Left colon (tissue), 2 donors: ENCODE results near the gene KNL1. TPM values are rescaled to one million over a fixed set of nuclear protein-coding genes. Genes with fewer than 3 reads are reported as not detected.
"Not testable (repeated sequence)": the region's sequence is repeated elsewhere in the genome, so short reads cannot be mapped to it uniquely, and the experiment has no call there.

Experiments
- ATAC-seq: fragments of 200-7000 bp; cut with Tn5 transposase; one replicate; pipeline ENCODE4 v1.9.1; 2020; ENCODE audit warnings: mild to moderate bottlenecking, moderate library complexity
- DNase-seq, 2 donors: peaks; one replicate each; pipeline ENCODE4 v3.0.0-alpha.2; 2020
- intact Hi-C, 2 donors: fragments of 100-400 bp; cut with DNase I in 1 of 2; cut with micrococcal nuclease in 1 of 2; formaldehyde crosslinking; loops; one replicate each; pipeline versions ENCODE4 v1.11.2 to v1.14.0; 2022; cut with DNase I, micrococcal nuclease
- total RNA-seq, 2 donors: library from RNA; stranded (reverse); fragmentation: NEBNext Ultra II Directional; extraction: Animal tissue kit (Norgen Biotek cat#: 25700); gene quantifications; one replicate each; pipeline ENCODE4 v1.2.1, GENCODE V29; 2021
- donor health status: DM: no; HTN: no; CAD: no.
- donor health status: DM: yes; HTN: yes; CAD: no.

Gene KNL1
- total RNA-seq, 2 donors from 2014 or later = 2.4 to 8.0 TPM

DNA sequence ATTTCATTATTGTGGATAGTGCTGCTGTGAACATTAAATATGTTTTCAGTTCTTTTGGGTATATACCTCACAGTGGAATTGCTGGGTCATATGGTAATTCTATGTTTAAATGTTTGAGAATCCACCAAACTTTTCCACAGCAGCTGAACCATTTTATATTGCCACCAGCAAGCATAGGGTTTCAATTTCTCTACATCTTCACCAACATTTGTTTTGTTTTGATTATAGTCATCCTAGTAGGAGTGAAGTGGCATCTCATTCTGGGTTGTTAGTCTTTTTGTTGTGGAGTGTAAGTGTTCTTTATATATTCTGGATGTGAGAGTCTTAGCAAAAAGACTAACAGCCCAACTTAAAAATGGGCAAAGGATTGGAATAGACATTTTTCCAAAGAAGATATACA is 18.9 kb upstream of the KNL1 start:
- no peak for ATAC-seq
- intact Hi-C loops = no loop called here
- no peak for DNase-seq

DNA sequence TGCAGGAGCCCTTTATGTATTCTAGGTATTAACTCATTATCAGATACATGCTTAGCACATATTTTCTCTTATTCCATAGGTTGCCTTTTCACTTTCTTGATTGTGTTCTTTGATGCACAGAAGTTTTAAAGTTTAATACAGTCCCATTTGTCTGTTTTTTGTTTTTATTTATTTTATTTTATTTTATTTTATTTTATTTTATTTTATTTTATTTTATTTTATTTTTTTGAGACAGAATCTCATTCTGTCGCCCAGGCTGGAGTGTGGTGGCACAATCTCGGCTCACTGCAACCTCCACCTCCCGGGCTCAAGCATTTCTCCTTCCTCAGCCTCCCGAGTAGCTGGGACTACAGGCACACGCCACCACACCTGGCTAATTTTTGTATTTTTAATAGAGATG is 17.1 kb upstream of the KNL1 start:
- DNase-seq, intact Hi-C loops, ATAC-seq: not testable (repeated sequence)

DNA sequence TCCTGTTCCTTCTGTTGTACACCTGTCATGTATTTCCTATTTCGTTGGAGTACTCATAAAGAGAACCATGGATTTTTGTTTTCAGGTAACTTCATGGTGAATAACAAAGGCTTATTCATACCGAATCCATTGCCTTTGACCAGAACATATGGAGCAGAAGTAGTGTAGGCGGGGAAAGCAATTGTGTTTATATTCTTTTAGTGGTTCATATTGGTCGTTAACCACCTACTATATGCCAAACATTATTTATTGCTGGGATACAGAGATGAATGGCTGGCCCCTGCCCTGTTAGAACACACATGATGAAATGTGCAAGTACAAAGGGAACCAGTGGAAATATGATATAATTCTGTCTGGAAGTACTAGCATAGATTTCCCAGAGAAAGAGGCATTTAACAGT is 15.2 kb upstream of the KNL1 start:
- no peak for DNase-seq

DNA sequence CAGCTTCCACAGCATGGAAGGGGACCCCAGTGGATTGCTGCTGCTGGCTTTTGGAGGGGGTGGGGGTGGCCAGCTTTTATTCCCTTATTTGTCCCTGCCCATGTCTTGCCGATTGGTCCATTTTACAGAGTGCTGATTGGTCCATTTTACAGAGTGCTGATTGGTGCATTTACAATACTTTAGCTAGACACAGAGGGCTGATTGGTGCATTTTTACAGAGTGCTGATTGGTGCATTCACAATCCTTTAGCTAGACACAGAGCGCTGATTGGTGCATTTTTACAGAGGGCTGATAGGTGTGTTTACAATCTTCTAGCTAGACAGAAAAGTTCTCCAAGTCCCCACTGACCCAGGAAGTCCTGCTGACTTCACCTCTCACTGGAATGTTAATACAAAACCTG is 12.3 kb upstream of the KNL1 start:
- intact Hi-C loops, ATAC-seq: not testable (repeated sequence)

More for the DNA sequence above, 15.2 kb upstream of the KNL1 start:
- ATAC-seq = peak; percentile 90
- intact Hi-C loops = no loop called here

DNA sequence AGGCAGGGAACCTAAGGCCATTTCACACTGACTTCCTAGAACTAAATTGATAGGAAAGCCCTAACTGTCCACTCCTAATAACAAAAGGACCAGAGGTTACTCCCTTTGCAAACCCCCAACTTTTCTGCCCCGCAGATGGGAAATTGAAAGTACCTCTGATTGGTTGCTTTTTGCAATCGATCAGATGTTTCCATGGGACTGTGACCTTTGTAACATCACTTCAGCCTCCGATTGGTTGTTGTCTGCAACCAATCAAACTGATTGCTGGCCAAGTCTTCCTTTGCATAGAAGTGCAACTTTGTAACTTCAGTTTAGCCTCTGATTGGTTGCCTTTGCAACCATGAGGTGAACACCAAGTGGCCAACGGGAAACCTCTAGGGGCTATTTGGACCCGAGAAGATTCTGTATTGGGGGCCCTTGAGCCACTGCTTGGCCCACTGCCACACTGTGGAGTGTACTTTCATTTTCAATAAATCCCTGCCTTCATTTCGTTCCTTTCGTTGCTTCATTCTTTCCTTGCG is 11.3 kb upstream of the KNL1 start:
- DNase-seq = no peak
- intact Hi-C loops = no loop called here

More for the DNA sequence above, 12.3 kb upstream of the KNL1 start:
- DNase-seq = not testable (repeated sequence)

DNA sequence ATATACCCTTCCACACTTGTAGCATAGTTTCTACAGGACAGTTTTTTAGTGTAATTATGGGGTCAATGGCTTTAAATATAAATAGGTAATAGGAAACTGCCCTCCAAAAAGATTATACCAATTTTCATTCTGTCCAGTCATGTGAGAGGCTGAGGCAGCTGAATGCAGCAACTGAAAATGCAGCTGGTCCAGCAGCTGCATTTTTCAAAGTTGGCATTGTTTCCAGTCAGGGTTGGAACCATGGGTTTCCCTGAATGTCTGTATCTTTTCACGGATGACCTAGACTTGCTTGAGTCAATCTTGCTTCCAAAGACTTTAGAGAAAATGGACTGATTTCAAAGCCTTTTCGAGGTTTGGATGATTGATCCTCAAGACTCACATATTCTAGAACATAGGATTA is 9.9 kb upstream of the KNL1 start:
- DNase-seq = no peak
- intact Hi-C loops = no loop called here
- ATAC-seq = no peak

More for the DNA sequence above, 11.3 kb upstream of the KNL1 start:
- peak; percentile 58 for ATAC-seq

DNA sequence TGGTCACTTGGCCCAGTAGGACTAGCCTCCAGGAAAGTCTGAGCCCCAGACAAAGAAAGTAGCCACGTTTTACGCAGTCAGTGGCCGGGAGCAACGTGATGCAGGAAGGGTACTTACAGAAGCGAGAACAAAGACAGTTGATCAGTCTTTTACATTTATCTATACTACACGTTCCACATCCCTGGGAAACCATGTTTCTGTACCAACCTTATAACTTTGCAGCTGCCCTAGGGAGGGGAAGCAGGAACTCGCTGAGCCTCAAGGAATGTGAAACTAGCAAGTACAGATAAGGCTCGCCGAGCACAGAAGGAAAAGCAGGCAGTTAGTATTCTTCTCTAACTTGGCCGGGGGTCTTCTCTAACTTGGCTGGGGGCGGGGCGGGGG is 3.4 kb upstream of the KNL1 start:
- ATAC-seq (no peak), DNase-seq (no peak)
- intact Hi-C loops = no loop called here

DNA sequence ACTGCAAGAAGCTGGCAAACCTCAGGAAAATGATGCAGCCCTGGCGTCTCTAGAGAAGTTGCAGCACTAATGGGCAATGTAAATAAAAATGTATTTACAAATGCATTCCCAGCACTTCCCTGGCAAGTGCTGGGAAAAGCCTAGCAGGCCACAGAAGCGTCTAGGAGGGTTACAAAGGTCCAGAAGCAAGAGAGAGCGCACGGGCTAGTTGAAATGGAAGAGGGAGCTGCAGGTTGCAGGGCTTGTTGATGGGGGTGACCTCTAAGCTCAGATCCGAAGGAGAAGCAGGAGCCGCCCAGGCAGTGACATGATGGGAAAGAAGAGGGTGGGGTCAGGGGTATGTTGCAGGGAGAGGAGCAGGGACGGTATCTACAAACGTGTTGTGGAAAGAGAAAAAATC is 2.7 kb upstream of the KNL1 start:
- intact Hi-C loops = no loop called here
- ATAC-seq (no peak), DNase-seq (no peak)

DNA sequence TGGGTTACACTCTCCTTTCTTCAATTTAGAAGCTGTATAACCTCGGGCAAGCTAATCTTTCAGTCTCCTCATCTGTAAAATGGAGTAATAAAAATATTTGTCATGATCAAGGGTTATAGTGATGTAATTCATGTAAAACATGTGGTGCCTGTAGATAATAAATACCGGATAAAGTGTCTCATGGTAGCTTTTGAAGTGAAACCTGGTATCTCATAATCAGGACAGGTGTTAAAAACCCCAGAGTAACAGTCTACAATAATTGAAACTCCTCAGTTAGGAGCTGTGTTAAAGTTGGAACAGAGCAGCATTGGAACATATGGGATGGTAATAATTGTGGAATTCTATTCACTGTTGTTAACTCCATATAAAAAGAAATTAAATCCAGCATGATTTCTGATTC is 884 bp upstream of the KNL1 start:
- intact Hi-C loops = no loop called here
- no peak for DNase-seq

DNA sequence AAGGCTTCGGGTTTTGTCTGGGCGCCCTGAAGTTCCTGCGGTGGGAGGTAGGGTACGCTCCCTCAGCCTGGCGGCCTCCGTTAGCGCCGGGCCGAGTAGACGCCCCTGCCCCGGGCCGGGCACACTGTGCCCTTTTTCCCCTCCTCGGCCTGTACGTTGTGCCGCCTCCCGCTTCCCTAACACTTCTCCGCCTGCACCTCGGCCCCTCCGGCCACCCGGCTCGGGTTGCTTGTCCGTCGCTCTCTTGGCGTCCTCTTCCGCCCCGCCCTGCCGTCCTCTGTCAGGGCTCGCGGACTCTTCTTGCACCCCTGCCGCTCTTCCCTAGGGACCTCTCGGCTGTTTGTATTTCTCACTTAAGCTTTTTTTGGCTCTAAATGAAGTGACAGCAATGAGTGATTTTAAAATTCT is 384 bp downstream of the KNL1 start:
- ATAC-seq (peak; percentile 80), DNase-seq (peak; percentile 65 to 76)
- intact Hi-C loops = no loop called here

More for the DNA sequence above, 884 bp upstream of the KNL1 start:
- no peak for ATAC-seq

DNA sequence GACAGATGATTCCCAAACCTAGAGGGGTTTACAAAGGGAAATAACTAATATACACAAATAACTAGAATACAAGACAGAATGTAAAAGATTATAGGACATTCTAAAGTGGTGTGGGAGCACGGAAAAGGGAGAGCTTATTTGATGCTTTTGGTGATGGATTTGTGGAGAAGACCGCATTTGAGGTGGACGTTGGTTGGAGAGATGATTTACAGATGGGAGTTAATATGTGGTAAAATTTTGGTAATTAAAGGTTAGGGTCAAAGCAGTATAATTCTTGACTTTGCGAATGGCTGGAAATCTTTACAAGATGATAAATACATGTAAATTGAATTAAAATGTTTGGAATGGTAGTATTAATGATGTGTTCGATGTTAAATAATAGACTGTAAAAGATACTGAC is 1.2 kb downstream of the KNL1 start:
- ATAC-seq (no peak), DNase-seq (no peak)
- intact Hi-C loops = no loop called here

DNA sequence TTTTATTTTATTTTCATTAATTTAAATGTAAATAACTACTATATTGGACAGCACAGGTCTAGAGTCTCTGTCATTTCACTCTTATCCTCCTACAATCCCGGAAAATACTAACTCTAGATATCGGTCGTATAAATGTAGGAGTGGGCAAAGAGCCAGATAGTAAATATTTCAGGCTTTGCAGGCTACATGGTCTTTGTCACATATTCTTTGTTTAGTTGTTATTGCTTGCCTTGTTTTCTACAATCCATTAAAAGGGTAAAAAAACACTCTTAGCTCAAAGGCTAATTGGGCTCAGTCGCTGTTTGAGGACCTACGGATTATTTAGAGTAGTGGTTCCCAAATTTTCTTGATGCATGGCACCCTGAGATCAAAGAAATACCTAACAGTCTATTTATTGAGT is 1.7 kb downstream of the KNL1 start:
- DNase-seq = no peak
- intact Hi-C loops = no loop called here
- no peak for ATAC-seq

DNA sequence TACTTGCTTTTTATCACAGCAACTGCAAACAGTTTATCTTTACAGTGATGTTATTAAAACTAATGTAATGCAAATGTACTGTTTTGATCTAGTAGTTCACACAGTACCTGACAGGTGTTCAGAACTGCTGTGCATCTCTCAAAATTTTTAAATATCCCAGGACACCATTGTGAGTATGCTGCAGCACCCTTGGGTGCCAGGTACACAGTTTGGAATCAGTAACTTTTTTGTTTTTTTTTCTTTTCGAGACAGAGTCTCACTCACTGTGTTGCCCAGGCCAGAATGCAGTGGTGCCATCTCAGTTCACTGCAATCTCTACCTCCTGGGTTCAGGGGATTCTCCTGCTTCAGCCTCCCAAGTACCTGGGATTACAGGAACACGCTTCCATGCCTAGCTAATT is 3.0 kb downstream of the KNL1 start:
- ATAC-seq = no peak
- intact Hi-C loops = no loop called here
- no peak for DNase-seq

DNA sequence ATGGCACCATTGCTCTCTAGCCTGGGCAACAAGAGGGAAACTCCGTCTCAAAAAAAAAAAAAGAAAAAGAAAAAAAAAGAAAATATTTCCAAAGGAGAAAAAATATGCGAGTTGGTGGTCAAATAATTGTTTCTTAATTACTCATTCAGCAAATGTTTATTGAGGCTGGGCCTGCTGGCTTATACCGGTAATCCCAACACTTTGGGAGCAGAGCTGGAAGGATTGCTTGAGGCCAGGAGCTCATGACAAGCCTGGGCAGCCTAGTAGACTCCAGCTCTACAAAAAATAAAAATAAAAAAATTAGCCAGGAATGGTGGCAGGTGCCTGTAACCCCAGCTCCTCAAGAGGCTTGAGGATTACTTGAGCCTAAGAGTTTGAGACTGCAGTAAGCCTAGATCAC is 4.1 kb downstream of the KNL1 start:
- DNase-seq = no peak
- ATAC-seq = no peak
- intact Hi-C loops = no loop called here

DNA sequence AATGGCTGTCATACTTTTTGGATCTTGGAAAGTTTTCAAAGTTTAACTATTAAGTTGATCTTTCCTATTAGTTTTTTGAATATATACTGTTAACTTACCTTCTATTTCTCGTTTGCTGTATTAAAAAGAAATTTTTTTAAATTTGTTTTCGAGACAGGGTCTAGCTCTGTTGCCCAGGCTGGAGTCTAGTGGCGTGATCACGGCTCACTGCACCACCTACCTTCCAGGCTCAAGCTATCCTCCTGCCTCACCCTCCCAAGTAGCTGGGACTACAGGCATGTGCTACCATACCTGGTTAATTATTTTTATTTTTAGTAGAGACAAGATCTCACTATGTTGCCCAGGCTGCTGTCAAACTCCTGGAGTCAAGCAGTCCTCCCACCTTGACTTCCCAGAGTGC is 4.6 kb downstream of the KNL1 start:
- ATAC-seq = no peak
- DNase-seq = no peak
- intact Hi-C loops = no loop called here

DNA sequence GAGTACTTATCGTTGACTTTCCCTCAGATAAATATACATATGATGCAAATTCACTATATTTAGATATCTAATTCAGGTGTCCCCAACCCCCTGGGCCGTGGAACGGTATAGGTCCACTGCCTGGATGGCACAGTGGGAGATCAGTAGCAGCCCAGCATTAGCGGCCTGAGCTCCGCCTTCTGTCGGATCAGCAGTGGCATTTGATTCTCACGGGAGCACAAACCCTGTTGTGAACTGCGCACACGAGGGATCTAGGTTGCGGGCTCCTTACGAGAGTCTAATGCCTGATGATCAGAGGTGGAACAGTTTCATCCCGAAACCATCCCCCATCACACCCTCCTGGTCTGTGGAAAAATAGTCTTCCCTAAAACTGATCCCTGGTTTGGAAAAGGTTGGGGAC is 6.9 kb downstream of the KNL1 start:
- ATAC-seq = no peak
- intact Hi-C loops = no loop called here
- no peak for DNase-seq

DNA sequence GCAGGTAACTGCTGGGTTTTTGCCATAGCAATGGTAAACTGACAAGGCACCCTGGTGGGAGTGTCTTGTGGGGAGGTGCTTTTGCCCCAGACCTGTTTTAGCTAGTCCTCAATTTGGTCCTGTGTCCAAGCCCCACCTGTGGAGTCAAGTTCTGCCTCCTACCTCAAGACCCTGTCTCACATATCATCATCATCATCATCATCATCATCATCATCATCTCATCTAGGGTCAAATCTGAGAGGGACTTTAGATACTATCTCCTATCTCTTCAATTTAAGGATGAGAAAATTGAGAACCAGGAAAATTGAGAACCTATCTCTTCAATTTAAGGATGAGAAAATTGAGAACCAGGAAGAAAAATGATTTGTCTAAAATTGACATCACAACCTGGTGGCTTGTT is 9.9 kb downstream of the KNL1 start:
- DNase-seq = no peak
- ATAC-seq = no peak
- intact Hi-C loops = no loop called here

DNA sequence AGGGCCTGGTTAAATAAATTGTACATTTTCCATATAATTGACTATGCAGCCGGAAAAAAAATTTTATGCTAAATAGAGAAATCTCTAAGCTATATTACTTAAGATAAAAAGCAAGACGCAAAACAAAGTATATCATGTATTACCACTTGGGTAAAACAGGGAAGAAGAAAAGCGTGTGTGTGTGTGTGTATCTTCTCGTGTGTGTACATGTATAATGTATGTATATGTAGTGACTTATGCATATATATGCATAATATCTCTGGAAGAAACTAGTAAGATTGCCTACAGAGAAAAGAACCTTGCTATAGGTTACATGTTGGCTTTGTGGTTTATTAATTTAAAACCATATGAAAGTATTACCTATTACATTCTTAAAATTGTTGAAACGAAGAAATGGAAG is 19.0 kb downstream of the KNL1 start:
- intact Hi-C loops = no loop called here
- DNase-seq = no peak
- no peak for ATAC-seq

DNA sequence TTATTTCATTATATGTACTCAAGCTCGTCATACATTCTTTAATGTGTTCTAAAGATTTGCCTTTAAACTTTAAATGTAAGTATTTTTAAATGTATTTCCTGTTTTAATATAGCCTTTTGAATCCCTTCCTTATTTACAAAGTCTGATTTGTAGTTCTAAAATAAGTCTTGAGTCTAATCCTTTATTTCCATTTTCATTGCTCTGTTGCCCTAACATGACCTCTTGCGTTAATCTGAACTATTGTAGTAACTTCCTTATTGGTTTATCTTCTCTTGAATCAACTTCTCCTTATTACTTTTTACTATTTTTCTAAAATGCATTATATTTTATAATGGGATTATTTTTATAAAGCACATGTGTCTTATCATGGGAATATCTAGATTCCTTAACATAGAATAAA is 24.0 kb downstream of the KNL1 start:
- DNase-seq (no peak), ATAC-seq (peak; percentile 64)
- intact Hi-C loops = no loop called here

DNA sequence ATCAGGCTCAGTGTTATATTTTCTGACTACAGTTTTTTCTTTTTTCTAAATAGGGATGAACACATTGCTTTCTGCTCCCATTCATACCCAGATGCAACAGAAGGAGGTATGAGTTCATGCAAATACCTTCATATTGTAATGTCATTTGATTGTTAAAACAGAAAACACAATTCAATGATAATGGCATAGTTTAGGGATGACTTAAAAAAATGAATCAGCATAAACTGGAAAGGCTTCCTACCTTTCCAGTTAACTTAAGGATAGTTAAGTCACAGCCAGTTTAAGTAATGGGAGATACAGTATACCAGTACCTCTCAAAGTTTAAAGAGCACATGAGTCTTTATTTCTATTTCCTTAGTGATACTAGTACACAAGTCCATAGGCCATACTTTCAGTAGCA is 24.9 kb downstream of the KNL1 start:
- no peak for DNase-seq
- intact Hi-C loops = no loop called here
- ATAC-seq = no peak

DNA sequence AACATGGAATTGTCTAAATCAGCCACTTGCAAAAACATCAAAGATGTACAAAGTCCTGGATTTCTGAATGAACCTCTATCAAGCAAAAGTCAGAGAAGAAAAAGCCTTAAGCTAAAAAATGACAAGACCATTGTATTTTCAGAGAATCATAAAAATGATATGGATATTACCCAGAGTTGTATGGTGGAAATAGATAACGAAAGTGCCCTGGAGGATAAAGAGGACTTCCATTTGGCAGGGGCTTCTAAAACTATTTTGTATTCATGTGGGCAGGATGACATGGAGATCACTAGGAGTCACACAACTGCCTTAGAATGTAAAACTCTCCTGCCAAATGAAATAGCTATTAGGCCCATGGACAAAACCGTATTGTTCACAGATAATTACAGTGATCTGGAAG is 29.3 kb downstream of the KNL1 start:
- DNase-seq (no peak), ATAC-seq (no peak)
- intact Hi-C loops = no loop called here

DNA sequence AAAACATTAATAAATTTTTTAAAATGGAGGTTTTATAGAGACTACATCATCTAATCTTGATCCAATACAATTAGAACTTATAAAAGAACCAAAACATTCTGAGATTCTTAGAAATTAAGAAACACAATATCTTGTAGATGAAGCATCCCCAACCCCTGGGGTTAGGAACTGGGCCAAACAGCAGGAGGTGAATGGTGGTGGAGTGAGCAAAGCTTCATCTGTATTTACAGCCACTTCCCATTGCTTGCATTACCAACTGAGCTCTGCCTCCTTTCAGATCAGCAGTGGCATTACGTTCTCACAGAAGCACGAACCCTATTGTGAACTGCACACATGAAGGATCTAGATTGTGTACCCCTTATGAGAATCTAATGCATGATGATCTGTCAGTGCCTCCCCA is 36.3 kb downstream of the KNL1 start:
- ATAC-seq (no peak), DNase-seq (no peak)
- intact Hi-C loops = no loop called here
